Stimulated activated CD8-positive, alpha-beta memory T cell treated with anti-CD3 and anti-CD28 coated beads, Interleukin-12 subunit alpha, Interleukin-12 subunit beta, amount 100 ng/mL, for 24 hours (primary cell): ENCODE results near the gene ADPRHL1.
"Not testable (repeated sequence)": the region's sequence is repeated elsewhere in the genome, so short reads cannot be mapped to it uniquely, and the experiment has no call there.

Experiments used
- DNase-seq: peaks from one replicate; pipeline ENCODE4 v3.0.0-alpha.2; 2020; ENCODE audit errors: extremely low read depth

The ADPRHL1 gene

DNA sequence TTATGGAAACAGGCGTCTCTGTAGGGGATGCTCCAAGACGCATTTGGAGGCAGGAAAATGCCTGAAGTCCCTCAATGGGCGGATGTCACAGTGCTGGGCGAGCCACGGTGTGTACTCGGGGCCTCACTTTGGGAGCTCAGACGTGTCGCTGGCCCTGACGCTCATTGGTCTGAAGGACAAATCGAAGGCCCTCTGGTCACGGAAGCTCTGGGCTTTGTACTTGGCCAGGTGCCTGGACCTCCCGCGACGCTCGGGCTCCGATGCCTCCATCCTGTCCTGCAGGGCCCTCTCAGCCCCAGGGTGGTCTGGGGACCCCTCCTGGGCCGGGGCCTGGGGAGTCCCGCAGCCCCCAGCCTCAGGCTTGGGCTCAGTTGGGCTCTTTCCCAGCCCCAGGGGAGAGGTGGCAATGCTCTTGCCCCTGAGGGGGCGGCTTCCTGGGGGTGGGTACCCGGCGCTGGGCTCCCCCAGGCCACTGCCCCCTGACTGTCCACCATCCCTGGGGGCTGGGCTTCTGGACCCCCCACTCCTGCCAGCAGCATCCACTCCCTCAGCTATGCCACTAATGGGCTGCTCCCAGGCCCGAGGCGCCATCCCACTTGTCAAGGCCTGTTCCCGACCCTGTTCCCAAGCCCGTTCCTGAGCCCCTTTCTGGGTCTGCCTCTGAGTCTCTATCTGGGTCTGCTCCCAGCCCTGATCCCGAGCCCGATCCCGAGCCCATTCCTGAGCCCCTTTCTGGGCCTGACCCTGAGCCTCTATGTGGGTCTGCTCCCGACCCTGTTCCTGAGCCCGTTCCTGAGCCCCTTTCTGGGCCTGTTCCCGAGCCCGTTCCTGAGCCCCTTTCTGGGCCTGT lies 49.8 kb downstream of the ADPRHL1 start:
- DNase-seq, result no peak

DNA sequence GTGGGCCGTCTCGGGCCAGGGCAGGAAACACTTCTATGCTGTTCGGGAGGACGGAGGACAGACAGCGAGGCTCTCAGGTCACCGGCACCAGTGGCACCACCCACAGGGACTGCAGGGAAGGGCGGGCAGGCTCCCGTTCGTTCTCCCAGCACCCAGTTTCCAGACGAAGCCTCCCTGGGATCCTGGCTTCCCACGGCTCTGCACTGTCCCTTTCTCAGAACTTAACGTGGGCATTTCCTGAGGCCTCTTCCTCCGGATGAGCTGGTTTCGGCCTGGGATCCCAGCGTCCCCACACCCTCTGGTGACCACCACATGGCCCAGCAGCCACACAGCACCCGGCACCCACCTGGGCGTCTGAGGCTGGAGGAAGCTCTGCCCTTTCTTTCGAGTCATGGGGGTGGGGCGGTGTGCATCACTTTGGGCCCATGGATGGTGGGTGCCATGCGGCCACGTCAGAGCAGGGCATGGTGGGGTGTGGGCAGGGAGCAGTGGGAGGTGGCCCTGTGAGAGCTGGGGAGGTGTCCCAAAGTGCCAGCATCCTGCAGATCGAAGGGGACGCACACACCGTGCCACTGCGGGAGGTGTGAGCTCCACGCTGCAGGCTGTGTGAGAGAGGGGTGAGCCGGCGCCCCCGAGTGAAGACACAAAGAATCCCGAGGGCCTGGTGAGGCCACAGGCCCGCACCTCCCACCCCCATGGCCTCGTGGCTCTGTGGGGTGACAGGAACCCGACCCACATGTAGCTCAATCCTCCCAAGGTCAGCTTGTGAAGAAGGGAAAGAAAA lies 50.6 kb downstream of the ADPRHL1 start:
- DNase-seq, result no peak

DNA sequence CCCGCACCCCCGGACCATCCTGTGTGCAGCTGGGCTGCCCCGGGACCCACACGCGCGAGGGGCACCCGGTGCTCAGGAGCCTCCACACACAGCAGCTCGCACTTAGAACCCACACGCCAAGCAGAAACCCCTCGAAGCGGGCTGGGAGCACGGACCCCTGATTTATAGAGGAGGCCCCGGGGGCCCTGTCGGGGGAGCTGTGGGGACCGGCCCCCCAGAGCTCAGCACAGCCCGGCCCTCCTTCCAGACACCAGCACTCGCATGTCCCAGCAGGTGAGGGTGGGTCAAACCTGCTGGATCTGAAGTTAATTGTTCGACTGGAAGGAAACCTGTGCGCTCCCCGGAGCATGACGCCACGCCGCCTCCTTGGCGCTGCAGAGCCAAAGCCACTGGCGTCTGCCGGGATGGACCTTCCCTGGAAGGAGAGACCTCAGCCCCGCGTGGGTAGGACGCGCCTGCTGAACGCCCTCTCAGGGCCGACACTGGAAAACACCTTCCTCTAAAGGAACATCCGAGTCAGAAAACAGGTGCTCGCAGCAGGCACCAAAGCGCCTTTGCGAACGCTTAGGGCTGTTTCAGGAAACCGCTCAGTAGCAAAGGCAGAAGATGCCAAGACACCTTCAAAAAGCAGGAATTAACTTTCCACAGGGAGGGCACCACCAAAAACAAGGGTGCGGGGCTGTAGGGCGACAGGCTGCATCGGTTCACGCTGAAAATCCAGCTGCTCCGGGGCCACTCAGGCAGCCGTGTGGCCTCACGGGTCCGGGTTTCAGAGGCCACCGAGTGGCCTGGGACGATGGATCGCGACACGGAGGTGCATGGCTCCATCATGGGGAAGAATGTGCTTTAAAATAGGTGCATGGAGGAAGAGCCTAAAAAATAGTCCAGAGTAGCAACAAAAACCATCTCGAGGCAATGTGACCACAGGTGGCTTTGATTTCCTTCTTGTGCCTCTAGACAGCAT lies 51.6 kb downstream of the ADPRHL1 start:
- no peak for DNase-seq

GRCh38 chr13:113400621-113401451 lies 52.5 kb downstream of the ADPRHL1 start:
- no peak for DNase-seq

- no peak for DNase-seq
Observed at GRCh38 chr13:113399755-113400149, 53.5 kb downstream of the ADPRHL1 start.

DNA sequence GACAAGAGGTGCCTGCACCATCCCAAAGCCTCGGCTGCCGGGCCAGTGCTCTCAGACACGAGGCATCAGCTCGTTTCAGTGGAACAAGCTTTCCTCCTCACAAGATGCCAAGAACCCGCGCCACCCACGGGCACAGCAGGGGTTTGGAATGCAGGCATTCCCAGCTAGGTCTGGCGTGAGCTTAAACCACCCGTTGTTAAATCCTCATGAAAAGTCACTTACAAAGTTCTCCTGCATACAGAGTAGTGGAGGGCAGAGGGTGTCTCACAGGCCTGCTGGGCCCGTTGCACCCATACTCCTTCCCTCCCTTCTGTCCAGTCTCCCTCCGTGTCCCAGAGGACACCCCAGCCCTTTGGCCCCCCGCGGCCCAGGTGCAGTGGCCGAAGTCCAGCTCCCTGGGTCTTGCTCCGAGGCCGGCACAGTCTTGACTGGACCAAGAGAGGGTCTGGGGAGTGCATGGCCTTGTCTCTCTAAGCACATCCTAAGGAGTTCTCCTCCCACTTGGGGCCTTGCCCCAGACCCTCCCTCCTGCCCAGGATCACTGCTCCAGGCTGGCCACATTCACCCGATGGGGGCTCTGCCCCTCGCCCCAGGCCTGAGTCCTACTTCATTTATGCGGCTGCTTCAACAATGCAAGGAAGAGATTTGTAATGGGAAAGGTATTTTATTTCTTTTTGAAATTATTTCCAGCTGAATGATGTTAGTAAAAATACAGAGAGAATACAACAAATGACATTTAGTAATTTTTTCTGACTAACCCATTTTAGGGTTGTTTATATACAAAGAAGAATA lies 54.1 kb downstream of the ADPRHL1 start:
- DNase-seq, result no peak

DNA sequence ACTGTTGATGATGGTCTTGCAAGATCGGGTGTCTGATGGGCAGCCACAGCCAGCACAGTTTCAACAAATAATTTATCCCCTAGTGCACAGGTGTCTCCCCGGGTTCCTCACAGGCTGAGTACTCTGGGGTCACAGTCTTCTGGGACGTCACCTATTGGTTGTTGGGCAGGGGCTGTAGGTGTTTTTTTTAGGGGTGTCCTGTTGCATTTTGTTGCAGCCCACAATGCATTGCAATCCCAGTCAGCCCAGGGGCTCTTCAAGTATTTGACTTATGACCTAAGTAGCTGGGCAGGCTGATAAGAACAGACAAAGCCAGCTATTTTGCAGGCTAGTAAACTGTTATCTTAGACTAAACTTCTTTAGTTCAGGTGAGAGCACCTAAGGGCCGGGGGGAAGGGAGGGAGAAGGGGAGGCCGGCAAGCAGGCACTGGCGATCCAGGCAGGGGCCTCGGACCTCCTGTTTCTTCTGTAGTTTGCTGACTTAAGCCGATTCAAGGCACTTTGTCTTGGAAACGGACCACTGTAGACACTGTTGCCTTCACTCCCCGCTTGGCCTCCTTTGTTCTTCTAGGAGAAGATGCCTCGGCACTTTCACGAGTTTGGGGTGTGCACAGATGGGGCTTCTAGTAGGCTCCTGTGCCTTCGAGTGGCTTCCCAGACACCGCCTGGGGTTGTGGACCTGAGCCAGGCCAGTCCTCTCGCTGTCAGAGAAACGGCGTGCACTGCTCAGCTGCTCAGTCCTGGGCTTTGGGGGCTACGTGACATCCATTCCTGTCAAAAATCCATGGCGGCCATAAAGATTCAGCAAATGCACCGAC lies 55.5 kb downstream of the ADPRHL1 start:
- DNase-seq, result no peak

- DNase-seq, result no peak
Observed at GRCh38 chr13:113394339-113394640, 59.0 kb downstream of the ADPRHL1 start.

DNA sequence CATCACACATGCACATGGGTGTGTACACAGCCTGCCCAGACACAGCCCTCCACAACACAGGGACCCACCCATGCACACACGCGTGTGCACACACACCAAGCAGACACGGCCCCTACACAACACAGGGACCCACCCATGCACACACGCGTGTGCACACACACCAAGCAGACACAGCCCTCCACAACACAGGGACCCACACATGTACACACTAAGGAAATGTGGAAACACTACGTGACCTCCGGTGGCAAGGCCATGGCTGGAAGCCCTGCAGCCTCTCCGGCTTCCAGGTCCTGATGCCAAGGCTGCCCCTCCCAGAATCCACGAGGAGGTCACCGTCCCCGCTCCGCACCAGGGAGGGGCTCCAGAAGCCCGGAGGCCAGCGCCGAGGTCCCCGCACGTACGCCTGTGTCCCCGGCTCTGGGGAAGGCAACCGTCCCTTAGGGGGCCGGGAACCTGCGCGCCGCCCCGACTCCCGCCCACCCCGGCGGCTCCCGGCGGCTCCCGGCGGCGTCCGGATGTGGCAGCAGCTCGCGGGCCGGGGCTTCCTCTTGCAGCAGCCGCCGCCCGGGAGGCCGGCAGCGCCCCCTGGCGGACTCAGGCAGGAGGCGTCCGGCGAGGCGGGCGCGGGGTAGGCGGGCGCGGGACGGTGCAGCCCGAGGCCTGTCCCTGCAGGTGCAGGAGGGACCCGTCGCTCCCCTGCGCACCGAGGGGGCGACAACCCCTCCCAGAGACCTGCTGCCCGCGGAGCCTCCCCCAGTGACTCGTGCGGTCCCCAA lies 59.5 kb downstream of the ADPRHL1 start:
- peak; percentile 60 for DNase-seq

GRCh38 chr13:113393226-113393562 lies 60.1 kb downstream of the ADPRHL1 start:
- no peak for DNase-seq

- DNase-seq, result no peak
Observed at GRCh38 chr13:113390874-113391497, 62.3 kb downstream of the ADPRHL1 start.

DNA sequence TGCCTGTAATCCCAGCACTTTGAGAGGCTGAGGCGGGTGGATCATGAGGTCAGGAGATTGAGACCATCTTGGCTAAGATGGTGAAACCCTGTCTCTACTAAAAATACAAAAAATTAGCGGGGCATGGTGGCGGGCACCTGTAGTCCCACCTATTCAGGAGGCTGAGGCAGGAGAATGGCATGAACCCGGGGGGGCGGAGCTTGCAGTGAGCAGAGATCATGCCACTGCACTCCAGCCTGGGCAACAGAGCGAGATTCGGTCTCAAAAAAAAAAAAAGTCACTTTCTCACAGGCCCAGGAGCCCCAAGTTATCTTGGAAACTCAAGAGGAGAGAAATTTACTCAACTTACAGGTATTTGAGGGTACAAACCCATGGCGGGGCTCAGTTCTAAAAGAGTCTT lies 63.7 kb downstream of the ADPRHL1 start:
- not testable (repeated sequence) for DNase-seq

- DNase-seq, result no peak
Observed at GRCh38 chr13:113387396-113387795, 65.9 kb downstream of the ADPRHL1 start.

GRCh38 chr13:113383089-113383488 lies 70.2 kb downstream of the ADPRHL1 start:
- DNase-seq, result no peak

DNA sequence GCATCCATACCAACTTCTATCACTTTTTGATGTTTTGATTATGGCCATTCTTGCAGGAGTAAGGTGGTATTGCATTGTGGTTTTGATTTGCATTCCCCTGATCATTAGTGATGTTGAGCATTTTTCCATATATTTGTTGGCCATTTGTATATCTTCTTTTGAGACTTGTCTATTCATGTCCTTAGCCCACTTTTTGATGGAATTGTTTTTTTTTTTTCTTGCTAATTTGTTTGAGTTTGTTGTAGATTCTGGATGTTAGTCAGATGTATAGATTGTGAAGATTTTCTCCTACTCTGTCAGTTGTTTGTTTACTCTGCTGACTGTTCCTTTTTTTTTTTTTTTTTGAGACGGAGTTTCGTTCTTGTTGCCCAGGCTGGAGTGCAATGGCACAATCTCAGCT lies 70.7 kb downstream of the ADPRHL1 start:
- DNase-seq, result not testable (repeated sequence)

- DNase-seq, result no peak
Observed at GRCh38 chr13:113378825-113379224, 74.5 kb downstream of the ADPRHL1 start.

DNA sequence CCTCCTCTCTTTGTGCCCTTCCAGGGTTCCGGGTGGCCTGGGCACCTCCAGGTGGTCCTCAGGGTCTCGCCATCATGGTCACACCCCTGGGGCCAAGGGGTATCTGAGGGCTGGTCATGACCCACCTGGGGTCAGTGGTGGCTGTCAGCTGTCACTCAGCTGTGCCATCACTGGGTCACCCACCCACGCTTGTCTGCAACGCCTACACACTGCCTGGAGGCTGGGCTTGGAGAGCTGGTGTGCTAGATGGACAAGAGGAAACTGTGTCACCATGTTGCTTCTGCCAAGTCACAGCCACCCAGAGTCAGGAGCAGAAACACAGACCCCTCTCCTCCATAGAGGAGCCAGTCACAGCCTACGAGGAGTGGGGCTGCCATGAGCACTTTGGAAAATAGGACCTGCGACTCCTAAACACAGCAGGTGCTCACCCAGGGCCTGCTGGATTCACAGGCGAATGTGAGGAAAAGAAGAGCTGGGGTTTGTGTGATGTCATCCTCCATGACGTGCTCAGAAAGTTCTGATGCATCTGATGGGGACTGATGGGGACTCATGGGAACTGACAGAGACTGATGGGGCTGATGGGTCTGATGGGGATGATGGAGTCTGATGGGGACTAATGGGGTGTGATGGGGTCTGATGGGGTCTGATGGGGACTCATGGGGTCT lies 78.6 kb downstream of the ADPRHL1 start:
- DNase-seq, result no peak
